ENCODE data around the gene AIFM1. TPM values are rescaled to one million over a fixed set of nuclear protein-coding genes. Genes with fewer than 3 reads are reported as not detected.

The AIFM1 gene
- total and polyA plus RNA-seq, 2 of the 4 experiments (the other 2 are of a cell fraction) = 22.0 to 27.4 TPM

GRCh38 chrX:130197464-130197863 lies 31.8 kb upstream of the AIFM1 start:
- H3K4ac ChIP-seq (ENCODE audit: low read depth, low read length) = no peak overlapping the region
- in situ Hi-C loops (cut with MboI; ENCODE audit: low sequenced_read_pairs) = loop anchor here (25.0 kb wide), 1 partner anchor 585 kb away; no protein-coding TSS in a partner anchor
- H3K23ac ChIP-seq (ENCODE audit: low read depth, low read length) = no peak overlapping the region
- no peak overlapping the region for H2BK20ac ChIP-seq (ENCODE audit: low read depth, low read length)
- BruUV-seq (replicated peaks) = no TSS peak
- H3K9me1 ChIP-seq (ENCODE audit: insufficient read depth, low read length) = no peaks in the 10 kb centered on the region
- TF ChIP-seq SMC3 (IDR thresholded peaks at IDR 0.05; ENCODE audit: low read depth, low read length) (no peak), BHLHE40 (IDR thresholded peaks at IDR 0.05; ENCODE audit: low read depth, low read length) (no peak), RFX5 (IDR thresholded peaks at IDR 0.05; ENCODE audit: low read depth, low read length) (no peak), RCOR1 (IDR thresholded peaks at IDR 0.05; ENCODE audit: insufficient replicate concordance, low read length) (no peak), CHD1 (IDR thresholded peaks at IDR 0.05; ENCODE audit: low read depth, low read length) (no peak), MAFK (IDR thresholded peaks at IDR 0.05; ENCODE audit: low read depth, low read length) (no peak), CEBPB (IDR thresholded peaks at IDR 0.05; ENCODE audit: low read depth, low read length) (no peak), NFE2L2 (IDR thresholded peaks at IDR 0.05; ENCODE audit: low read depth, low read length) (no peak), ELK1 (IDR thresholded peaks at IDR 0.05; ENCODE audit: borderline replicate concordance, low read depth, low read length) (no peak), CTCF (conservative IDR thresholded peaks at IDR 0.05; ENCODE audit: low read depth, low read length) (no peak), RAD21 (IDR thresholded peaks at IDR 0.05; ENCODE audit: low read length) (no peak), FOS (IDR thresholded peaks at IDR 0.05; ENCODE audit: low read depth, low read length) (no peak), MAZ (IDR thresholded peaks at IDR 0.05; ENCODE audit: borderline replicate concordance, low read depth, low read length) (no peak)
- H4K8ac ChIP-seq (ENCODE audit: low read depth in 2 of 2, low read length in 2 of 2) = no peak overlapping the region
- H3K4me1 ChIP-seq (ENCODE audit: control insufficient read depth, insufficient read depth, low read length) = no peaks in the 10 kb centered on the region
- no peak; the same call in 1 of the 2 replicates for ATAC-seq (ENCODE audit: low read depth)
- no peak overlapping the region for H3K4me3 ChIP-seq (ENCODE audit: insufficient read depth, low read depth, low read length)
- no peak overlapping the region for H2AK5ac ChIP-seq (ENCODE audit: low read depth, low read length)
- no peak overlapping the region for H2BK5ac ChIP-seq (ENCODE audit: low read depth, low read length, poor library complexity, severe bottlenecking)
- no peak overlapping the region for H3K14ac ChIP-seq (replicated peaks; ENCODE audit: low read depth, low read length)
- no peaks in the 10 kb centered on the region for H4K20me1 ChIP-seq (ENCODE audit: insufficient read depth, low read length)
- H3K4me2 ChIP-seq (ENCODE audit: low read depth, low read length) = no peak overlapping the region
- no peak overlapping the region for H3K56ac ChIP-seq (ENCODE audit: extremely low read depth, insufficient read depth, low read length)
- H2BK120ac ChIP-seq (ENCODE audit: low read depth, low read length) = no peak overlapping the region
- H3K36me3 ChIP-seq (ENCODE audit: control insufficient read depth, insufficient read depth, low read length) = no peaks in the 10 kb centered on the region
- H2AK9ac ChIP-seq (replicated peaks; ENCODE audit: low read depth, low read length, poor library complexity) = no peak overlapping the region
- H4K91ac ChIP-seq (ENCODE audit: insufficient read depth, low read depth, low read length) = no peak overlapping the region
- H4K5ac ChIP-seq (ENCODE audit: low read depth, low read length) = no peak overlapping the region
- intact Hi-C loops (cut with micrococcal nuclease) = no loop called here
- H3K9ac ChIP-seq (ENCODE audit: low read depth, low read length) = no peak overlapping the region
- ChIA-PET POLR2A (ENCODE audit: unreplicated experiment) (no interaction called here), CTCF (no interaction called here)
- no peaks in the 10 kb centered on the region; the same call in 1 of the 2 replicates for H3K27me3 ChIP-seq (ENCODE audit: control insufficient read depth, insufficient read depth, low read length)
- H3K9me3 ChIP-seq (ENCODE audit: control insufficient read depth, insufficient read depth, low read length) = no peaks in the 10 kb centered on the region
- no peak overlapping the region for H3K18ac ChIP-seq (ENCODE audit: low read depth, low read length)
- no peaks in the 10 kb centered on the region for H3K79me1 ChIP-seq (ENCODE audit: low read depth in 1 of 2, low read length in 2 of 2)
- dilution Hi-C loops (cut with HindIII; ENCODE audit: low sequenced_read_pairs, unreplicated experiment) = no loop called here
- no peak overlapping the region for H2BK15ac ChIP-seq (ENCODE audit: low read depth, low read length)
- H2AFZ ChIP-seq (replicated peaks; ENCODE audit: low read length, poor library complexity) = no peak overlapping the region
- no CpG with 5 or more reads among the region's 5 CpGs for WGBS, 2 experiments (ENCODE audit: extremely low coverage in 2 of 2, insufficient read length in 1 of 2)
- DNase-seq = no peak
- no peak overlapping the region for H3K27ac ChIP-seq (ENCODE audit: insufficient read depth, low read length)

Data from IMR-90 (cell line).